SK-N-SH treated with all-trans-retinoic acid at 6 μM for 48 hours (cell line): Measurements from ENCODE around the gene NCAM2.

Experiments
- ARNTL ChIP-seq: fragments of 450-650 bp; formaldehyde crosslinking; IDR thresholded peaks from 2 replicates; pipeline ENCODE4 v1.5.0; 2020; ENCODE audit warnings: low read depth, mild to moderate bottlenecking, moderate library complexity, borderline replicate concordance
- BACH2 ChIP-seq: fragments of 250-450 bp; sonication (Bioruptor Pico); IDR thresholded peaks from 2 replicates; pipeline ENCODE4 v1.9.0; 2021; ENCODE audit warnings: mild to moderate bottlenecking, borderline replicate concordance
- CSDC2 ChIP-seq: fragments of 250-450 bp; sonication (Bioruptor Pico); IDR thresholded peaks from 2 replicates; pipeline ENCODE4 v1.5.0; 2020; ENCODE audit warnings: mild to moderate bottlenecking, moderate library complexity
- ESRRG ChIP-seq: fragments of 250-450 bp; sonication (Bioruptor Pico); IDR thresholded peaks from 2 replicates; pipeline ENCODE4 v1.6.1; 2021; ENCODE audit warnings: mild to moderate bottlenecking
- ZC3H10 ChIP-seq: fragments of 250-450 bp; sonication (Bioruptor Pico); IDR thresholded peaks from 2 replicates; pipeline ENCODE4 v1.5.1; 2021; ENCODE audit warnings: mild to moderate bottlenecking, moderate library complexity
- ZFP30 ChIP-seq: fragments of 450-650 bp; formaldehyde crosslinking; IDR thresholded peaks from 2 replicates; pipeline ENCODE4 v1.5.0; 2022; ENCODE audit warnings: mild to moderate bottlenecking, moderate library complexity
- ZNF70 ChIP-seq: fragments of 450-650 bp; formaldehyde crosslinking; IDR thresholded peaks from 2 replicates; pipeline ENCODE4 v1.5.0; 2020; ENCODE audit warnings: mild to moderate bottlenecking, moderate library complexity
- ZNF8 ChIP-seq: fragments of 450-650 bp; formaldehyde crosslinking; IDR thresholded peaks from 2 replicates; pipeline ENCODE4 v1.5.0; 2020; ENCODE audit warnings: mild to moderate bottlenecking, moderate library complexity
- TF ChIP-seq, protein P1 (sequence below): fragments of 250-450 bp; sonication (Bioruptor Pico); IDR thresholded peaks from 2 replicates; pipeline ENCODE4 v1.5.1; 2020; ENCODE audit warnings: low read depth, mild to moderate bottlenecking, moderate library complexity
- TF ChIP-seq, protein P2 (sequence below): fragments of 250-450 bp; sonication (Bioruptor Pico); IDR thresholded peaks from 2 replicates; pipeline ENCODE4 v1.8.0; 2020; ENCODE audit warnings: mild to moderate bottlenecking, moderate library complexity, borderline replicate concordance
- TF ChIP-seq, protein P3 (sequence below): fragments of 250-450 bp; sonication (Bioruptor Pico); IDR thresholded peaks from 2 replicates; pipeline ENCODE4 v1.5.1; 2021; ENCODE audit warnings: mild to moderate bottlenecking, moderate library complexity

DNA sequence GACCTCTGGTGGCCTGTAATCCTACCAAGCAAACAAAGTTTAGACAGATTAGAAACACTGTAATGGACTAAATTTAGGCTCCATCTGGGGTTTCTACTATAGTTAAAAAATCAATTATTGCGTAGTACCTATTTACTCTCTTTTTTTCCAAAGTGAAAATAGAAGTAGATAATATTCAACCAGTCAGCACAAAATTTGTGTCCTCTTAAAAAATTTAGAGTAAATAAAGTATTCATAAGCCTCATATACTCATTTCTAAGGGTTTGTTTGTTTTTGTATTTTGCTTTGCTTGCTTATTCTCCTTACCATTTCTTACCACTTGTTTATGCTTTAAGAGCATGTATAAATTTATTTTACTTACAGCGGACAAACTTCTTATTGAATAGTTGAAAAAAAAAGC is 54.5 kb downstream of the NCAM2 start:
- TF ChIP-seq BACH2: no peak
- TF ChIP-seq ZFP30 (CRISPR knock-in tag): no peak
- TF ChIP-seq ZNF70: no peak
- TF ChIP-seq, protein P1, sequence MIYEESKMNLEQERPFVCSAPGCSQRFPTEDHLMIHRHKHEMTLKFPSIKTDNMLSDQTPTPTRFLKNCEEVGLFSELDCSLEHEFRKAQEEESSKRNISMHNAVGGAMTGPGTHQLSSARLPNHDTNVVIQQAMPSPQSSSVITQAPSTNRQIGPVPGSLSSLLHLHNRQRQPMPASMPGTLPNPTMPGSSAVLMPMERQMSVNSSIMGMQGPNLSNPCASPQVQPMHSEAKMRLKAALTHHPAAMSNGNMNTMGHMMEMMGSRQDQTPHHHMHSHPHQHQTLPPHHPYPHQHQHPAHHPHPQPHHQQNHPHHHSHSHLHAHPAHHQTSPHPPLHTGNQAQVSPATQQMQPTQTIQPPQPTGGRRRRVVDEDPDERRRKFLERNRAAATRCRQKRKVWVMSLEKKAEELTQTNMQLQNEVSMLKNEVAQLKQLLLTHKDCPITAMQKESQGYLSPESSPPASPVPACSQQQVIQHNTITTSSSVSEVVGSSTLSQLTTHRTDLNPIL (CRISPR knock-in tag): no peak
- TF ChIP-seq, protein P2, sequence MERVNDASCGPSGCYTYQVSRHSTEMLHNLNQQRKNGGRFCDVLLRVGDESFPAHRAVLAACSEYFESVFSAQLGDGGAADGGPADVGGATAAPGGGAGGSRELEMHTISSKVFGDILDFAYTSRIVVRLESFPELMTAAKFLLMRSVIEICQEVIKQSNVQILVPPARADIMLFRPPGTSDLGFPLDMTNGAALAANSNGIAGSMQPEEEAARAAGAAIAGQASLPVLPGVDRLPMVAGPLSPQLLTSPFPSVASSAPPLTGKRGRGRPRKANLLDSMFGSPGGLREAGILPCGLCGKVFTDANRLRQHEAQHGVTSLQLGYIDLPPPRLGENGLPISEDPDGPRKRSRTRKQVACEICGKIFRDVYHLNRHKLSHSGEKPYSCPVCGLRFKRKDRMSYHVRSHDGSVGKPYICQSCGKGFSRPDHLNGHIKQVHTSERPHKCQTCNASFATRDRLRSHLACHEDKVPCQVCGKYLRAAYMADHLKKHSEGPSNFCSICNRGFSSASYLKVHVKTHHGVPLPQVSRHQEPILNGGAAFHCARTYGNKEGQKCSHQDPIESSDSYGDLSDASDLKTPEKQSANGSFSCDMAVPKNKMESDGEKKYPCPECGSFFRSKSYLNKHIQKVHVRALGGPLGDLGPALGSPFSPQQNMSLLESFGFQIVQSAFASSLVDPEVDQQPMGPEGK (CRISPR knock-in tag): no peak
- TF ChIP-seq, protein P3, sequence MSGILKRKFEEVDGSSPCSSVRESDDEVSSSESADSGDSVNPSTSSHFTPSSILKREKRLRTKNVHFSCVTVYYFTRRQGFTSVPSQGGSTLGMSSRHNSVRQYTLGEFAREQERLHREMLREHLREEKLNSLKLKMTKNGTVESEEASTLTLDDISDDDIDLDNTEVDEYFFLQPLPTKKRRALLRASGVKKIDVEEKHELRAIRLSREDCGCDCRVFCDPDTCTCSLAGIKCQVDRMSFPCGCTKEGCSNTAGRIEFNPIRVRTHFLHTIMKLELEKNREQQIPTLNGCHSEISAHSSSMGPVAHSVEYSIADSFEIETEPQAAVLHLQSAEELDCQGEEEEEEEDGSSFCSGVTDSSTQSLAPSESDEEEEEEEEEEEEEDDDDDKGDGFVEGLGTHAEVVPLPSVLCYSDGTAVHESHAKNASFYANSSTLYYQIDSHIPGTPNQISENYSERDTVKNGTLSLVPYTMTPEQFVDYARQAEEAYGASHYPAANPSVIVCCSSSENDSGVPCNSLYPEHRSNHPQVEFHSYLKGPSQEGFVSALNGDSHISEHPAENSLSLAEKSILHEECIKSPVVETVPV (CRISPR knock-in tag): no peak
- TF ChIP-seq ARNTL (CRISPR knock-in tag): no peak
- TF ChIP-seq ZNF8 (CRISPR knock-in tag): no peak
- no peak for TF ChIP-seq ZC3H10 (CRISPR knock-in tag)
- TF ChIP-seq CSDC2 (CRISPR knock-in tag): no peak
- TF ChIP-seq ESRRG (CRISPR knock-in tag): no peak
